Measurements from ENCODE around the gene JMJD4. TPM values are rescaled to one million over a fixed set of nuclear protein-coding genes. Genes with fewer than 3 reads are reported as not detected.

Gene JMJD4
- total and polyA plus RNA-seq, 9 of the 15 experiments (the other 6 are each of a cell fraction or from before 2014, with no cell fraction given), result 1.4 to 42.6 (median 29.2) TPM

DNA sequence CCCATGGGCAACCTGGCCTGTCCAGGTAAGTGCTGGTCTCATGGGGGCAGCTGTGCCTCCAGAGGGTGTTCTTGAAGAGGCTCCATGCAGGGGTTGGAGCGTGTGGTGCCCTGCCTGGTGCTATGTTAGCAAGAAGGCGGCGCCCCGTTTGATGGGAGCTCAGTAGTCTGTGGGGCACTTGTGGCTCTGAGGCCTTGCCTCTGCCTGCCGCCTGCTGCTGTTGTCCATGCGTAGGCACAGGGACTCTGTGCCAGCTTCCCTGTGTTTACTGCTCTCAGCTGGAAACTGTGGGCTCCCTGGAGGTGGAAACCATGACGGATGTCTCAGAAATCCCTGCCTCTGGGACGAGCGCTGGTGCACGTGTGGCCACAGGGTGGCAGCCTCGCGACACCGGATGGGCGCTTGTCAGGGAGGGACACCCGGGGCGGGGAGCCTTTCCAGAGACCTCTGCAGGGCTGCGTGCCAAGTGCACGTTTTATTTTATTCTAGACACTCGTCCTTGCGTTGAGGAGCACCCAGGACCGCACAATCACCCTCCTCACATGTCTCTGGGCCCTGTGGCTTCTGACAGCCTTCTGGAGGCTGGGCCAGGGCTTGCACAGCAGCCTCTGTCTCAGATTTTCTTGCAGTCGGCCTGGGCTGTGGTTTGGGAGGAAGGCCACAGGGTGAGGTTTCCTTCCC is 27.3 kb upstream of the JMJD4 start (continued):
- TF ChIP-seq, protein P1, sequence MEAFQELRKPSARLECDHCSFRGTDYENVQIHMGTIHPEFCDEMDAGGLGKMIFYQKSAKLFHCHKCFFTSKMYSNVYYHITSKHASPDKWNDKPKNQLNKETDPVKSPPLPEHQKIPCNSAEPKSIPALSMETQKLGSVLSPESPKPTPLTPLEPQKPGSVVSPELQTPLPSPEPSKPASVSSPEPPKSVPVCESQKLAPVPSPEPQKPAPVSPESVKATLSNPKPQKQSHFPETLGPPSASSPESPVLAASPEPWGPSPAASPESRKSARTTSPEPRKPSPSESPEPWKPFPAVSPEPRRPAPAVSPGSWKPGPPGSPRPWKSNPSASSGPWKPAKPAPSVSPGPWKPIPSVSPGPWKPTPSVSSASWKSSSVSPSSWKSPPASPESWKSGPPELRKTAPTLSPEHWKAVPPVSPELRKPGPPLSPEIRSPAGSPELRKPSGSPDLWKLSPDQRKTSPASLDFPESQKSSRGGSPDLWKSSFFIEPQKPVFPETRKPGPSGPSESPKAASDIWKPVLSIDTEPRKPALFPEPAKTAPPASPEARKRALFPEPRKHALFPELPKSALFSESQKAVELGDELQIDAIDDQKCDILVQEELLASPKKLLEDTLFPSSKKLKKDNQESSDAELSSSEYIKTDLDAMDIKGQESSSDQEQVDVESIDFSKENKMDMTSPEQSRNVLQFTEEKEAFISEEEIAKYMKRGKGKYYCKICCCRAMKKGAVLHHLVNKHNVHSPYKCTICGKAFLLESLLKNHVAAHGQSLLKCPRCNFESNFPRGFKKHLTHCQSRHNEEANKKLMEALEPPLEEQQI (IDR thresholded peaks at IDR 0.05), result no peak
- TF ChIP-seq ERF (CRISPR knock-in tag; IDR thresholded peaks at IDR 0.05) (no peak), SRSF3 (IDR thresholded peaks at IDR 0.05; ENCODE audit: insufficient read depth, low read length) (no peak), XRCC3 (IDR thresholded peaks at IDR 0.05) (no peak), ASH1L (IDR thresholded peaks at IDR 0.05; ENCODE audit: borderline replicate concordance, low read depth, partially characterized antibody) (no peak), DPF2 (IDR thresholded peaks at IDR 0.05) (no peak), ZNF224 (CRISPR knock-in tag; IDR thresholded peaks at IDR 0.05) (no peak), TRIM24 (IDR thresholded peaks at IDR 0.05) (no peak), ZNF134 (CRISPR knock-in tag; conservative IDR thresholded peaks at IDR 0.05) (no peak), HNRNPK (IDR thresholded peaks at IDR 0.05; ENCODE audit: low read depth, low read length, poor library complexity, severe bottlenecking) (no peak), RBM15 (IDR thresholded peaks at IDR 0.05; ENCODE audit: insufficient read depth, low read length) (no peak), ZNF324 (CRISPR knock-in tag; IDR thresholded peaks at IDR 0.05) (no peak), SMAD4 (CRISPR knock-in tag; conservative IDR thresholded peaks at IDR 0.05) (0 out of 2 replicates have a peak, but pooled peaks have one; percentile 15), SMARCA5 (IDR thresholded peaks at IDR 0.05) (no peak), CBFB (CRISPR knock-in tag; IDR thresholded peaks at IDR 0.05) (peak; percentile 33; the same call in 1 of the 2 replicates)
- TF ChIP-seq, protein P2, sequence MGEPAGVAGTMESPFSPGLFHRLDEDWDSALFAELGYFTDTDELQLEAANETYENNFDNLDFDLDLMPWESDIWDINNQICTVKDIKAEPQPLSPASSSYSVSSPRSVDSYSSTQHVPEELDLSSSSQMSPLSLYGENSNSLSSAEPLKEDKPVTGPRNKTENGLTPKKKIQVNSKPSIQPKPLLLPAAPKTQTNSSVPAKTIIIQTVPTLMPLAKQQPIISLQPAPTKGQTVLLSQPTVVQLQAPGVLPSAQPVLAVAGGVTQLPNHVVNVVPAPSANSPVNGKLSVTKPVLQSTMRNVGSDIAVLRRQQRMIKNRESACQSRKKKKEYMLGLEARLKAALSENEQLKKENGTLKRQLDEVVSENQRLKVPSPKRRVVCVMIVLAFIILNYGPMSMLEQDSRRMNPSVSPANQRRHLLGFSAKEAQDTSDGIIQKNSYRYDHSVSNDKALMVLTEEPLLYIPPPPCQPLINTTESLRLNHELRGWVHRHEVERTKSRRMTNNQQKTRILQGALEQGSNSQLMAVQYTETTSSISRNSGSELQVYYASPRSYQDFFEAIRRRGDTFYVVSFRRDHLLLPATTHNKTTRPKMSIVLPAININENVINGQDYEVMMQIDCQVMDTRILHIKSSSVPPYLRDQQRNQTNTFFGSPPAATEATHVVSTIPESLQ (CRISPR knock-in tag; IDR thresholded peaks at IDR 0.05), result no peak
- TF ChIP-seq, protein P3, sequence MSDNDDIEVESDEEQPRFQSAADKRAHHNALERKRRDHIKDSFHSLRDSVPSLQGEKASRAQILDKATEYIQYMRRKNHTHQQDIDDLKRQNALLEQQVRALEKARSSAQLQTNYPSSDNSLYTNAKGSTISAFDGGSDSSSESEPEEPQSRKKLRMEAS (CRISPR knock-in tag; IDR thresholded peaks at IDR 0.05), result peak; percentile 70
- TF ChIP-seq, protein P4, sequence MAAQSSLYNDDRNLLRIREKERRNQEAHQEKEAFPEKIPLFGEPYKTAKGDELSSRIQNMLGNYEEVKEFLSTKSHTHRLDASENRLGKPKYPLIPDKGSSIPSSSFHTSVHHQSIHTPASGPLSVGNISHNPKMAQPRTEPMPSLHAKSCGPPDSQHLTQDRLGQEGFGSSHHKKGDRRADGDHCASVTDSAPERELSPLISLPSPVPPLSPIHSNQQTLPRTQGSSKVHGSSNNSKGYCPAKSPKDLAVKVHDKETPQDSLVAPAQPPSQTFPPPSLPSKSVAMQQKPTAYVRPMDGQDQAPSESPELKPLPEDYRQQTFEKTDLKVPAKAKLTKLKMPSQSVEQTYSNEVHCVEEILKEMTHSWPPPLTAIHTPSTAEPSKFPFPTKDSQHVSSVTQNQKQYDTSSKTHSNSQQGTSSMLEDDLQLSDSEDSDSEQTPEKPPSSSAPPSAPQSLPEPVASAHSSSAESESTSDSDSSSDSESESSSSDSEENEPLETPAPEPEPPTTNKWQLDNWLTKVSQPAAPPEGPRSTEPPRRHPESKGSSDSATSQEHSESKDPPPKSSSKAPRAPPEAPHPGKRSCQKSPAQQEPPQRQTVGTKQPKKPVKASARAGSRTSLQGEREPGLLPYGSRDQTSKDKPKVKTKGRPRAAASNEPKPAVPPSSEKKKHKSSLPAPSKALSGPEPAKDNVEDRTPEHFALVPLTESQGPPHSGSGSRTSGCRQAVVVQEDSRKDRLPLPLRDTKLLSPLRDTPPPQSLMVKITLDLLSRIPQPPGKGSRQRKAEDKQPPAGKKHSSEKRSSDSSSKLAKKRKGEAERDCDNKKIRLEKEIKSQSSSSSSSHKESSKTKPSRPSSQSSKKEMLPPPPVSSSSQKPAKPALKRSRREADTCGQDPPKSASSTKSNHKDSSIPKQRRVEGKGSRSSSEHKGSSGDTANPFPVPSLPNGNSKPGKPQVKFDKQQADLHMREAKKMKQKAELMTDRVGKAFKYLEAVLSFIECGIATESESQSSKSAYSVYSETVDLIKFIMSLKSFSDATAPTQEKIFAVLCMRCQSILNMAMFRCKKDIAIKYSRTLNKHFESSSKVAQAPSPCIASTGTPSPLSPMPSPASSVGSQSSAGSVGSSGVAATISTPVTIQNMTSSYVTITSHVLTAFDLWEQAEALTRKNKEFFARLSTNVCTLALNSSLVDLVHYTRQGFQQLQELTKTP (IDR thresholded peaks at IDR 0.05; ENCODE audit: low read depth in 1 of 2, partially characterized antibody in 2 of 2), result no peak
- TF ChIP-seq, protein P5, sequence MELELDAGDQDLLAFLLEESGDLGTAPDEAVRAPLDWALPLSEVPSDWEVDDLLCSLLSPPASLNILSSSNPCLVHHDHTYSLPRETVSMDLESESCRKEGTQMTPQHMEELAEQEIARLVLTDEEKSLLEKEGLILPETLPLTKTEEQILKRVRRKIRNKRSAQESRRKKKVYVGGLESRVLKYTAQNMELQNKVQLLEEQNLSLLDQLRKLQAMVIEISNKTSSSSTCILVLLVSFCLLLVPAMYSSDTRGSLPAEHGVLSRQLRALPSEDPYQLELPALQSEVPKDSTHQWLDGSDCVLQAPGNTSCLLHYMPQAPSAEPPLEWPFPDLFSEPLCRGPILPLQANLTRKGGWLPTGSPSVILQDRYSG (tag; conservative IDR thresholded peaks at IDR 0.05; ENCODE audit: low read depth), result no peak
